Activated CD8-positive, alpha-beta memory T cell treated with anti-CD3 and anti-CD28 coated beads for 24 hours (primary cell): Measurements from ENCODE around the gene DAAM1.

Experiments used
- DNase-seq: peaks from one replicate; pipeline ENCODE4 v3.0.0-alpha.2; 2020

DAAM1 gene

DNA sequence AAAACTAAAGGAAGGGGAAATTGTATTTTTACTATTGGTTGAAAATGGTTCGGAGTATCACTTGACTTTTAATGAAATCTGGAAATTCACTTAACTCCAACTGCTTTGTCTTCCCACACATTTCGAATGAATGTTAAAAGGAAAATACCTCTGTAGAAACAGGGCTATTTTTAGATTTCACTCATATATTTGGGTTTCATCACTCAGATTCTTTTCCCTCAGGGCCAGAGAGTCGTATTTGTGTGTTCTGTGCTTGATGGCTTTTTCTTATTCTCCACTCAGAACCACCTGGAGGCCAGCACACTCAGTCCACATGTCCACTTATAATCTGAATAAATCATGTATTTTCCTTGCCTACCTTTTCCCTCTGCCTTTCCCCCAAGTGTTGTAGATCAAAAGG lies 40.0 kb downstream of the DAAM1 start:
- no peak for DNase-seq

DNA sequence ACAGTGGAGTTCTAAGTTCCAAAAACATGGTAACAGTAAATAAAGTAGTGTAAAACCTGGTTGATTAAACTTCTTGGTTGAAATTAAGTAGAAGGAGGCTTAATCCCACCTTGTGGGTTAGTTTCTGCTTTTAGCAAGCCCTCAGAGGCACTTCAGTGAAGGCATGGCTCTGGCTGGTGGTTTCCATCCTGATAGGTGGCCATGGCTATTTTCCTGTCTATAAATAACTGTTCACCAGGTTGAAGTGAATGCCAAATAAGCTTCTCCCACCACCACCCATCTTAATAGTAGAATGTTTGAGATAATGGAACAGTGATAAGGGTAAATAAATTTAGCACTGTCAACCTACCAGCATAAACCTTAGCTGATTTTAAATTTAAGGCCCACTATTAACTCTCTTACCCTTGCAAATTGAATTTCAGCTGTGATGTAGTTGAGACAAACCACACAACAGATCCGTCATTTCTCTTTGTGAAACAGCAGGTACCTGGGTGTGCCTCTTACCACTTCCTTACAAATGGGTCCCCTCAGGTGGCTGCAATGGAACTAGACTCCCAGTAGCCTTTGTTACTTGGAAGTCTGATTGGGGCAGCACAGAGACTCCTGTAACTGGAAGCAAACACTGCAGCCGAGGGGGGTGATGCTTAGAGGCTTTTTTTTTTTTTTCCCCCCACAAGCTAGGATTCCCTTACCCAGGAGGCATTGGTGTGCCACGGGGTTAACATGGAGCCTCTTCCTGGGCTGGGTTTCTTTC lies 41.4 kb downstream of the DAAM1 start:
- no peak for DNase-seq

DNA sequence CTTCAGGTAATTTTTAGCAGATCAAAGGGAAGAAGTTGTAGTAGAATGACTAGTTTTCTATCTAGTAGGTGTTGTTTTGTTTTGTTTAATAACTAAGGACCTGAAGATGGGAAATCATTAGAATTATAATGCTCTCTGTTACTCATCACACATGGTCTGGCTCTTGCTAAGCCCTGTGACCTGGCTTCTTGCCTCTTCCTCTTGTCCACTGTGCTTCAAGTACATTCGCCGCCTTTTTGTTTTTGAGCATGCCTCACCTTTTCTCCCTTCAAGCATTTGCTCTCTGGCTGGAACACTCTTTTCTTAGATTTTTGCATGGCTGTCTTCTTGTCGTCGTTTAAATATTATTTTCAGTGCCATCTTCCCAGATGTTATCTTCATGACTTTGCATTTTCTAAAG lies 47.7 kb downstream of the DAAM1 start:
- no peak for DNase-seq

DNA sequence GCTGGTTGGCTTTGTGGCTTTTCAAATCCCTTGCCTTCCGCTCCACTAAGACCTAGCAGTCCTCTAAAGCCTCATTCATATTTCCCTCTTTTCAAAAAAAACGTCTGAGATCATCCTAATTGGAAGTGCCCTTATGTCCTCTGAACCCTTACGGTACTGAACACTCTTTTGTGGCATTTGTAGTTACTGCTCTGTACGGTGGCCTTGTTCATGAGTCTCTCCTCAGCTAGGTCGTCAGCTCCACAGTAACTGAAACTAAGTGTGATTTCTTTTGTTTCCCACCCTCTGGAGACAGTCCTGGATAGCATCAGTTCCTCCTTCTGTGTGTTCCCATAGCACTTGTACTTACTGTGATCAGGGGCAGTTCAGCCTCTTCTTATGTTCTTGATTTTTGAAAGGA lies 49.7 kb downstream of the DAAM1 start:
- no peak for DNase-seq

DNA sequence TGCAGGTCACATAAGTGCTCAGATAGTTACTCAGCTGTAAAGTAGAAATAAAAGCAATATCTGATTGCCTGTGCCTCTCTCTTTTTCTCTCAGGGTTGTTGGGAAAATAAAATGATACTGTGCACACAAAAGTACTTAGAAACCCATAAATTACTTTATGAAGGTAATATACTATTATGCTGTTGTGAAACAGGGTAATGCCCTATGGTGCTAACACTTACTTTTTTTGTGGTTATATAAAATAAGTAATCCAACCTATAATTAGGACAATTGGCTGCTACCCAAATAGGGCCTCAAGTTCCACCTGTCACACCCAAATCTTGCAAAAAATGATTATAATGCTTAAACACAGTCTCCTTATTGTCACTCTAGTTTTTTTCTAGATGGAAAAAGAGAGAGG lies 50.6 kb downstream of the DAAM1 start:
- DNase-seq: no peak

DNA sequence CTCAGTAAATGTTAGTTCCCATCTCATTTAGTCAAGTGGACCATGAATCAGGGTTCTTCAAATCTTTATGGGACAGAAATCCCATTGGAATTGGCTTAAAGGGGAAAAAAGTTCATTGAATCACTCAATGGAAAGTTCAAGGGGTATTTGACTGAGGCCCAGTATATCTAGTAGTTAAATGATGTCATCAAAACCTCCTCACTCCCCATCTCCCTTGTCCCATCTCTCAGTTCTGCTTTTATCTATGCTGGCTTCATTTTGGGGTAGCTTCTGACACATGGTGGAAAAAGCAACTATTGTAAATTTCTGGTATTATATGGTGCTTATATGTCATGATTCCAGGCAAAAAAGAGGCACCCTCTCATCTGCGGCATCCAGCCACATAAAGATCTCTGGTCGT lies 51.9 kb downstream of the DAAM1 start:
- no peak for DNase-seq

DNA sequence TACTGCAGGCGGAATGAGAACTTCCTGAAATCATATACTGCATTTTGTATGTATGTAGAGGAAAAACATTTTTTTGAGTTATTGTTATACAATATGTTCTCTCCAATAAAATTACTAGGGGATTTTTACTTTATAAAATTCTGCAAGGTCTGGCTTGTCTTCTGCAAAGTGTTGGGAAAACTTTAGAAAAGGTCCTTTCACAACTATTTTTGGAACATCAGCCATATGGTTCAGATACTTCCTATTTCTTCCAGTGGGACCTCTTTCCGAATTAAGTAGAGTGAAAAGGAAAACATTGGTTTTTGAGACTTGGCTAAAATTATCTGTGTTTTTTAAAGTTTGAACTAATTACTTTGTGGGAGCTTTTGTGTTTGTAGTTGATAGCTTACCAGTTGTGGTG lies 52.7 kb downstream of the DAAM1 start:
- DNase-seq: no peak

DNA sequence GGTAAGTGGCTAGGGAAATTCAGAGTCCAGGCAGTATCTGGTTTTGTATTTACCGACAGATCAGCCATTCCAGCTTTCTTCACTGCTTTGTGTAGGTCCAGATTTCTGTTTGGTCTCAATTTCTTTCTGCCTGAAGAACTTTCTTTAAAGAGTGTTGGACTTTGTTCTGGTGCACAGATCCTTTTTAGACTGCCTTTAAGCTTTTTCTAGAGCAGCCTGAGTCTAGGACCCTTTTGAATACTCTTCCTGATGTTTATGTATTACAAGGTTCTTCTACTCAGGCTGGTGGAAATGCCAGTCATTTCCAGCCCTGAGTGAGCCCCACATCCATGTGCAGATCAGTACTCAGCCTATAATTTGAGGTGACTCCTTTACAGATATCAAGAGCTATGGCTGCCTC lies 54.7 kb downstream of the DAAM1 start:
- no peak for DNase-seq

DNA sequence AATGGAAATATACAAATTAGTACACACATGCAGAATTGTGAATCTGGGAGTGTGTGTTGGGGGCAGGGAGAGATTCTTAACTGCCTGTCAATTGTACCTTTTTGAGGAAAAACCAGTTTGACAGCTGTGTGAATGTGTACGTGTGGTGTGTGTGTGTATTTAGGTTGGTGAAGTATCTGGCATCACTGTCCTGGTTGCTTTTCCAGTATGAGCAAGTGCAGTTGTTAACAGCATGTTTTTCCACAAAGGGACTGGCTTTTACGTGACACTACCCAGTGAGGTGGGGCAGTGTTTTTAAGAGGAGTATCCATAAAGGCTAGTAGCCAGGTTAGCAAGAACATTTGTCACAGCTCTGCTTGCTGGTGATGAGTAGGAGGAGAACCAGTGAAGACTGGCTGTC lies 56.1 kb downstream of the DAAM1 start:
- DNase-seq: no peak

DNA sequence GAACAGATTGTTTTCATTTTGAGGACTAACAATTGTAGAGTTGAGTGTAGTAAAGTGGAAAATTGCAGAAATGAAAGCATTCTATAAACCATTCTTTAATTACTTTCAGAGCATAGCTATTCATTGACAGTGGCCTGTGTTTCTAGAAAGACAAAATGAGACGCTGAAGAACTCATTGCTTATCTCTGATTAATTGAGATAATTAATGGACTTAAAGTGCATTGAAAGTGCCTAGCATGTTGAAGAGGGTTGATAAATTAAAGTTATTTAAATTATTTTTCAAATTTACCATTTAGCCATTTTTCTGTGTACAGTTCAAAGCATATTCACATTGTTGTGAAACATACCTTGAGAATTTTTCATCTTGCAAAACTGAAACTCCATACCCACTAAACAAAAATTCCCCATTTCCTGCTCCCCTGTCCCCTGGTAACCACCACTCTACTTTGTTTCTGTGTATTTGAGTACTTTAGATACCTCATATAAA lies 57.4 kb downstream of the DAAM1 start:
- DNase-seq: no peak

DNA sequence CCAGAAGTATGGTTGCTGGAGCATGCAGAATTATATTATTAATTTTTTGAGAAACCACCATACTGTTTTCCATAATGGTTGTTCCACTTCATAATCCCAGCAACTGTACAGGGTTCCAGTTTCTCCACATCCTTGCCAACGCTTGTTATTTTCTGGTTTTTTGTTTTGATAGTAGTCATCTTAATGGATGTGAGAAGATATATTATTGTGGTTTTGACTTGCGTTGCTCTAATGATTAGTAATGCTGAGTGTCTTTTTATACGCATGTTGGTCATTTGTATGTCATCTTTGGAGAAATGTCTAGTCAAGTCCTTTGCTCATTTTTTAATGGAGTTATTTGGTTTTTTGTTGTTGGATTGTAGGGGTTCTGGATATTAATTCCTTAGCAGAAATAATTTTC lies 58.1 kb downstream of the DAAM1 start:
- DNase-seq: no peak

DNA sequence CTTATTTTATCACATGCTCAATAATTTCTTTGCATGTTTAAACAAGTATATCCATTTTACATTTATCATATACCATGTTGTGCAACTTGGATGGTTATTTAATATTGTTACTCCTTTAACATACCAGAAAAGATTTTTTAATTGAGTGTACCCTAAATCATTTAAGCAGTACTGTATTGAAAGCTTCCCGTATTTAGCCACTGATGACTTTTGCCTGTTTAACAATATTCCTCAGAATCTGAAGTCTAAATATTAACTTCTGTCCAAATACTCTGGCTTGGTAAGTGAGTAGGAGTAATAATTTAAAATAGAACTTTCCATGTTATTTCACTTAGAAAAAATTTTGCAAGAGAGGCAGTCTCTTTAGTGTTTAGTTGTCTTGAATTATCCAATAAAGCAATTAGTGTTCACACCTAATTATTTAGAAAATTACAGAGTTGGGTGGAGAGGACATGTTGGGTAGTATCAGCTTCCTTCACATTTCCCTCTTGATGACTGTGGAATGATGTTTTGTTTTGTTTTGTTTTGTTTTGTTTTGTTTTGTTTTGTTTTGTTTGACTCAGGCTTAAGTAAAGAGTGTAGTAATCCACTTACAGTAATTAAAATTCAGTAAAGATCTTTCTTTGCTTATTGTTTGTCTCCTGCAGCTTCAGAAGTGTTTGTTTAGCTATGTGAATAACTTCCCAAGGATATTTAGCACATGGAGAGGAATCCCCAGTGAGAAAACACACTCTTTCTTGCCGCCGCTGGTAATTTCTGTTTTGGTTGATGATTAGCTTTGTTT lies 59.5 kb downstream of the DAAM1 start:
- DNase-seq: no peak

DNA sequence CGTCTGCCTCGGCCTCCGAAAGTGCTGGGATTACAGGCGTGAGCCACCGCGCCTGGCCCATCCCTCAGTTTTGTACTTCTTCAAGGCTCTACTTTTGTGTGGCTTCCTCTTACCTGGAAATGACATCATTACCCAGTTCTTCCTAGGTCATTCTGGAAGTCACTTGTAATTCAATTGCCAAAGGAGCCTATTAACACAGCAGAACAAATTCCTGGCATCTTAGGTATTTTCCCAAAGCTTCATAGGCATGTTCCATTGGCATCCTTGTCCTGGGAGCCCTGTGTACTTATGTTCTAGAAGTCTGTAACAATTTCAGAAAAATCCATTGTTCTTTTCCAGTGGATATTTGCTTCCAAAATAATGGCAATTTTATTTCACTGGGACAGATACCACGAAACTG lies 60.6 kb downstream of the DAAM1 start:
- DNase-seq: no peak

DNA sequence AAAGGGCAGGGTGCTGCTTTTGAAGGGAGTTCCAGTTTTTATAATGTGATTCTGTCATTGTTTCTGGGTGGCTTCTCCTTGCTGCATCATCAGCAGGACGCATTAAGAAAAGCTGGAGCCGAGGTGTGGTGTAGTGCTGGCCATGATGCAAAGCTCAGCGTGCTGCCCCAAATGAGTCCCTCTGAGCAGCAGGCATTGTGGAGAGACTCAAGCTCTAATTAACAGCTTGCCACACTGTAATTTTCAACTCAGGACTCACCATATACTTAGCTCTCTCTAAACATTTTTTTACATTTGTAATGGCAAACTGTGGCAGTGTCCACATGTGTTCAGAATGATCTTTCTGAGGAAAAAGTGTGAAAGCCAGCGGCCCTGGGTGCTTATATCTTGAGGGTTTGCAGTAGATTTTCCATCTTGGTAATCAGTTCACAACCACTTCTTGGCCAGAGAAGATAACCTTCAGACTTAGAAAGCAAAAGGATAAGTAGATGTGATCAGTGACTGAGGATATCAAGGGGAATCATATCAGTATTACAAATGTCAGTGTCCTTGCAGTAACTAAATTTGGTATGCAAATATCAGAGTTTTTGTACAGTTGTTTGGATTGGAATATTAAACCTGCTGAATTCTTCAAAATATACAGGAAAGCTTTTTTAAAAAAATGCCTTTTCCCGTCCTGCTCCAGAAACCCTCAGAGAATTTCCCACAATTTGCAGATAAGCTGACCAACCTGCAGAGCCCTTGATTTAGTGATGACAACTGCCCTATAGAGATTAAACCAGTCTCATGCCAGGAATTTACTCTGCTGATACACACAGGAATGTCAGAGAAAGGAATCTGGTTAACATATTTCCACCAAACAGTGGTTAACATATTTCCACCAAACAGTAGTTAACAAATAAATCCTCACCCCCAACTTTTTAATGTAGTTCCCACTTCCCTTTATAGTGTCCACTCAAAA lies 63.6 kb downstream of the DAAM1 start:
- no peak for DNase-seq

DNA sequence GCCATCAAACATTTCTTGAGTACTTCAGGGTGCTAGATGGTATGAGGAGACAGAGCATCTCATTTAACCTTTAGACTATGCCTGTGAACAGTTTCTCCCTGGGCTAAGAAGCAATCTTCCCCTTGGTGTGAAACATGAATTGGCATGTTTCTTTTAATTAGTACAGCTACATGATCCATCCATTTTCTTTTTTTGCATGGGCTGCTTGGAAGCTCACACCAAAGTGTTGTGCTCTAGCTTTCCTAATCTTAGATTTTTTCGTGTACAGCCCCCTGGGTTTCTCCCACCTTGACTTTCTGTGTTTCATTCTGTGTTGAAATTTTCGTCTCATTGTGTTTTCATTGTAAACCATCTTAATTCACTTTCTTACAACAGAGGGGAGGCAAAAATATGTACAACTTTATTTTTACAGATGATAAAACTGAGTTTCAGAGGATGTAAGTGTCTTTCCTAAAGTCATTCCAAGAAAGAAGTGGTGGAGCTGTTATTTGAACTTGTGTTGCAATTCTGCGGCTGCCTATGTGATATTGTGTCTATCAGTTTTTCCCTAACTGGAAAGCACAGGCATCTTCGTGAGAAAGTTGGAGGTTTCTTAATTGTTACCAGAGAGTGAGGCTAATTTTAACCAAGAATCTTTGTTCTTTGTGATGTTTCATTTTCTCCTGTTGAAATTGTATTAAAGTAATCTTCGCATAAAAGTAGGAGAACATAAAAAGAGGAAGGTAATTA lies 64.5 kb downstream of the DAAM1 start:
- DNase-seq: no peak

DNA sequence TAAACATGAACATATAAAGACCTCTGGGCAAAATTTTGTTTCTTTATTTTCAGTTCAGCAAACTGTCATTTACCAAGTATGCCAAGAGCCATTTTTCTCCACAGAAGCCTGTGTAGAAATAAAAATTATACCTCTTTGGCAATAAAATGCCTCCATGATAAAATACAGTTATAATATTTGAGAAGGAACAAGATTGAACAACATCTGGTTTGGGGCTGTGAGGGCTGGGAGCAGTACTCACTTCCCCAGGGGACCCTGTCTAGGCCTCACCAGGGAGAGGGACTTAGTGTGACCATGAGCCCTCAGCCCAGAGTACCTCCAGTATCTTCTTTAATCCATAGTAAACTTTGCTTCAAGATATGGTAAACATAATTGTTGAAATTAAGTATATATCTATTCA lies 65.1 kb downstream of the DAAM1 start:
- no peak for DNase-seq

DNA sequence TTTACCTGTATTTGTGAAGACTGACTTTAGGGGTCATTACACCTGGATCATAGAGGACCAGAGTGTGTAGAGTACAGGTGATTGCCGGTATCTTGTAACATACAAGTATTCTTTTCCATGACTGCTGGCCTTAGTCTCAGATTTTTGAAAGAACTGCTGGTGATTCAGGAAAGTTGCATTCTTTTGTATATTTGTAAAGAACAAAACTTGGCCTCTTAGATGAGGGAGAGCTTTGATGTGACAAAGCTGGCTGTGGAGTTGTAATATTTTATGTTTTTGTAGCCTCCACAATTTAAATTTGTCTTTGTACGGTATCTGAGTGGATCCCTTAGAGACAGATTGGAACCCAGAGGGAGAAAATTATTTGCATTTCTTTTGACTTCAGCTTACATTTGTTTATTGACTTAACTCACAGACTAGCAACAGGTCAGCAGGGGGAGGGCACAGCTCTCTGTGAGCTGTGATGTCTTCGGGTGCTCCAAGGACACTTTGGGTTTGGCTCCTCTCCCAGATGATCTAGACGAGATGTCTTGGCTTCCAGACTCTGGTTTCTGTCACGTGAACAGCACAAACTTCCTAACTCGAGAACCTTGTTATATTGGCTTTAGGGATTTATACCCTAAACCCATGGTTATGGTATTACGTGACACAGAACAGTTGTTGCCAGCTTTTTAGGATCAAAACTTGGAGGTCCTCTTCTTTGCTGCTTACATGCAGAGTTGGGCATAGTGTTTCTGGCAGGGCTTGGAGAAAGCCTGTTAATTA lies 65.9 kb downstream of the DAAM1 start:
- no peak for DNase-seq

DNA sequence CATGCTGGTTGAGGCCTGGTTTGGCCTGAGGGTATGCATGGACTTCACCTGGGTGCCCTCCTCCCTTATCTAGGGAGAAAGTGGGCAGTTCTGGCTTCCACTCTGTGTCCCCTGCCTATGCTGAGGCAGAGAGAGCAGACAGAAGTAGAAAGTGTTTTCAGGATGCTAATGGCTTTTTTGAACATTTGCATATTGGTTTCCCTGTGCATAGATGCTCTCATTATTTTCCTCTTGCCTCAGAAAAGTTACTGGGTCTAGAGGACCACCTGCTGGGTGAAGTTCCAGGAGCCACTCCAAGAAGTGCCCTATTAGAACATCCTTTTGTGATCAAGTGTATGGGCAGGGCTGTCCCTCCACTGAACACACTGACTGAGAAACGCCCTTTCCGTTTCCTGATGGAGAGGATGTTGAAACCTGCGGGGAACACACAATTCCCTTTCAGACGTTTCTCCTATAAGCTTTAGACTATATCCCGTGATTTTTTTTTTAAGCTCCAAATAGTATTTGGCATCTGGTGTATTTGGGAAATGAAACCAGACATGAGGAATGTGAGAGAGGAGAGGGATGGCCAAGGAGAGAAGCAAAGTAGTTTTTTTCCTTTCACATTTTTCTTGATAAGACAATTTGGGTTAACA lies 66.6 kb downstream of the DAAM1 start:
- DNase-seq: no peak

DNA sequence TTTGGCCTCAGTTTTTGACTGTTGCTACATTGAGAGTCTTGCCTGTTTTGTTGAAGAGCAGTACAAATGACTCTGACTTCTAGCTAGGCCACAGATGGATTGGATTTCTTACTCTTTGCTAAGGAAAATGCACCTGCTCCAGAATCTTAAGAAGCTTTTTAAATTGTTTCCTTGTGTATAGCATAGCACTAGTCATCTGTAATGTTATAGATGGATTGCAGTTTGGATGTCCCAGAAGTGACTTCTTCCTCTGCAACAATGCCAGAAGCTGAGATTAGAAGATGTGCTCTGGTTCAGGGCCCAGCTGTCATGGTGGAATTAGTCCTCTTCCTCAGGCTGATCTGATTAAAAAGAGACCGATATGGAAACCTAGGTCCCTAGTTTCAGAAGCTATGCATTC lies 67.9 kb downstream of the DAAM1 start:
- no peak for DNase-seq

DNA sequence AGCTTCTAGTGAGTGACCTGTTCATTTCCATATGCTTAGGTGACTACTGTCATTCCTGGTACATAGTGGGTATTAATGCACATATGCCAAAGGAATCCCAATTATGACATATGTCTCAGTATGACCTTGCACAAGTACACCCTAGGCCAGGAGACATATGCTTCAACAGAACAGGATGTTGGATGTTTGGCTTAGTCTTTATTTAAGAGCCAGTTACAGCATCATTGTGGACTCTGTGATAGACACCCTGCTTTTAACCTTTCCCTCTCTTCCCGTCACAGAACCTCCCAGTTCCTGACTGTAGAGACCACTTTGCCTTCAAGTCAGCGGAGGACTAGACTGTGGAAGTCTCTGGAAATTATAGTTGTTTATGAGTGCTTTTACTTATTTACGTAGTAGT lies 72.9 kb downstream of the DAAM1 start:
- no peak for DNase-seq

DNA sequence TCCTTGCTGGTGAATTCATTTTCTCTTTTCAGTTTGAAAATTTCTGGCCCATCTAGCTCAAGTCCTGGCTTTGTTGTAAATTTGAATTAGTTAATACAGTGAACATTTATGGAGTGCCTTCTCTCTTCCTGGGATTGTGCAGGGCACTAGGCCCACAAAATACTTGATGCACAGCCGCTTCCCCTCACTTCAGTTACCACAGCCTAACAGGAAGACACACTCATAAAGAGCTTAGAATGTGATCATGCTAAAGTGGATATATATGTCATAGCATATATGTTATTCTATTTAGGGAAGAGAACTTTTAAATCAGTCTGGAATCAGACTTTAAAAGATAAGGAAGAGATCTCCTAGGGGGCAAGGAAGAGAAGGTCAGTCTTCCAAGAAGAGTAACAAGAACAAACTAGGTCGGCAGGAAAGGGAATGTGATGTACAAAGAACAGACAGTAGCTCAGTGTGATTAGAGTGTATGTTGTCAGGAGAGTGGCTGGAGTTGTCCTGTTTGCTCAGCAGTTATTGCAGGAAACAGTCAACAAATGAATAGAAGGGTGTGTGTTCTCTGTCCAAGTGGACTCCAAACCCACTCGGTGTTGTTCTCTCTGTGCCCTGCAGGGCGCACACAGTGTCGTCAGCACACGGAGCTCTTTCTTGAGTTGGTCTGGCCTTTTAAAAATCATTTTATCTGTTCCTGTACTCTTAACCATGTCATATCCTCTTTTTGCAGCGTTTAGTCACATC lies 74.4 kb downstream of the DAAM1 start:
- DNase-seq: no peak
